ENCODE data around the gene PLEKHH1.

The PLEKHH1 gene

GRCh38 chr14:67569651-67570290 is 36.7 kb downstream of the PLEKHH1 start:
- no peak for DNase-seq

GRCh38 chr14:67570453-67570852 is 37.4 kb downstream of the PLEKHH1 start:
- DNase-seq = no peak

DNA sequence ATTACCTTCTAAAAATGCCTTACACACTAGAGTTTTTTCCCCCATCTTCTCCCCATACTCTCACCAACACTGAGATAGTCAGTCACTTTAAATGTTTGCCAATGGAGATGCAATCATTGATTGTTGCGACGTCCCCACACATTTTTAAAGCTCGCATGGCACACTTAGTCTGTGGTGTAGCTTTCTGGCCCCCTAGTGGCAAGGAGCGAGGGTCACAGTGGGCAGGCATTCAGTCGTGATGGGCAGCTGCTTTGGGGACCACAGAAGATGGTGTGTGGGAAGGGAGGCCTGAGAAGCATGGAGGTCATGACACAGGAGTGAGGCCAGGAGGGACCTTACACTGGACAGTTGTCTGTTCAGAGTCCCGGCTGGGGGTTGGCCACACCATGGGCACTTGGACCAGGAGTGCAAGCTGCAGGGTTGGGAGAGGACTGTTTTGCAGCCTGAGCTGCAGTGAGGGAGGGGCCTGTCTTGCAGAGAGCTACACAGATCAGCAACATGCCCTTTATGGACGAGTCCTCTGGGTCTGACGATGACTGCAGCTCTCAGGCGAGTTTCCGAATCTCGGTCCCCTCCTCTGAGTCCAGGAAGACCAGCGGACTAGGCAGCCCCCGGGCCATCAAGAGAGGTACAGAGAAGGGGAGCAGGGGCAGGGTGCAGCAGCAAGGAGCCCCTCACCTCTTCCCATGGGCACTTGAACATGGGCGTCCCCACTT is 38.3 kb downstream of the PLEKHH1 start:
- DNase-seq = peak; percentile 64

- DNase-seq = no peak
Measured at GRCh38 chr14:67571991-67572323, 38.9 kb downstream of the PLEKHH1 start.

GRCh38 chr14:67572608-67573007 is 39.5 kb downstream of the PLEKHH1 start:
- DNase-seq = no peak

GRCh38 chr14:67573228-67574010 is 40.3 kb downstream of the PLEKHH1 start:
- DNase-seq = no peak

GRCh38 chr14:67574156-67574555 is 41.1 kb downstream of the PLEKHH1 start:
- no peak for DNase-seq

GRCh38 chr14:67574806-67575205 is 41.7 kb downstream of the PLEKHH1 start:
- DNase-seq = no peak

- DNase-seq = no peak
Measured at GRCh38 chr14:67575684-67576083, 42.6 kb downstream of the PLEKHH1 start.

DNA sequence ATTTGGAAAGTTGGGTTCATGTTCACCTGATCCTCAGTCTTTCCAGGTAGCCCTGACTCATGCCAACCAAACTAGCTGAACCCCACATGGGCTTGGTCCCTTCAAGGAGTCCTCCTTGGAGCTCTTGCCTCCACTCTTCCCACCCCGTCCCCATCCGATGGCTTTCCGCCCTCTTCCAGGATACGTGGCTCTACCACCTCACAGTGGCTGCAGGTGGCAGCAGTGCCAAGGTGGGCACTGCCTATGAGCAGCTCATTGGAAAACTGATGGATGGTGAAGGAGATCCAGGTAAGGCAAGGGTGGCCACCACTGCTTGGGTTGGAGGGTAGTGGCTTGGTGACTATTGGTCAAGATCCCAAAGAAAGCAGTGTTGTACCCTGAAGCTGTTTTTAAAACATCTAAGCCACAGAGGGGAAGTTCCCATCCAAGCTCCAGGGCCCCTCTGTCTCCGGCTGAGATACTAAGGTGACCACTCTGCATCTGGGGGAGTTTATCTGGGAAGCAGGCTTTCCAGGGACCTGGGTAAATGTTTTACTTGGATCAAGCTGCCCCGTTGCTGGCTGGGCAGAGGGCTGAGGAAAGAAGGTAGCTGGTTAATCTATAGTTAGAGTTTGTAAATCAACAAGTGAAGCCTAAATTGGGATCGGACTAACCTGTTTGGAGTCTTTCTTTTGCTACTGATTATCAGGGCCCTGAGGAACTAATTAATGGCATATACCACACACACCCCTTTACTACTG is 43.3 kb downstream of the PLEKHH1 start:
- DNase-seq = no peak

DNA sequence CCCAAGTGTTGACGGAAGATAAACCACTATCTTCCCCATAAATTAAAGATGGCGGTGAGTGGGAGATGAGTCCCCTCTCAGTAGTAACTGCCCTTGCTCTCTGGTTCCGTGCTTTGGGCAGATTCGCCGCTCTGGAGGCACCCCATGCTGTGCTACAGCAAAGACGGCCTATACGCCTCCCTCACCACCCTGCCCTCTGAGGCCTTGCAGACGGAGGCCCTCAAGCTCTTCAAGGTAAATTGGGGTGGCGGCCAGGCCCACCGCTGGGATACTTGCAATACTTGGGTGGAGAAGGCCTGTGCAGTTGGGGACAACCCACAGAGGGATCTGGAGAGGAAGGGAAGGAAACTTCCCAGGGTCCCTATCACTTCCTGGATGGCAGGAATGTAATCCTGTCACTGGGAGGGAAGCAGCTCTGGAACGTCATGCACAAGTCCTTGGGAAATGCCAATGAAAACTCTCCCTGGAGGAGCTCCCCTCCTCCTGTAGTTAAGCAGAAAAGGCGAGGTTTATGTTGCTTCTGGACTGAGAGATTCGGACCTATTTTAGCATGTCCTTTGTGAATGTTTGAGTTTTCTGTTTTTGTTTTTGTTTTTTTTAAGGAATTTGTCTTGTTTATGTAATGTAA is 44.2 kb downstream of the PLEKHH1 start:
- no peak for DNase-seq

- no peak for DNase-seq
Measured at GRCh38 chr14:67577909-67578749, 45.0 kb downstream of the PLEKHH1 start.

DNA sequence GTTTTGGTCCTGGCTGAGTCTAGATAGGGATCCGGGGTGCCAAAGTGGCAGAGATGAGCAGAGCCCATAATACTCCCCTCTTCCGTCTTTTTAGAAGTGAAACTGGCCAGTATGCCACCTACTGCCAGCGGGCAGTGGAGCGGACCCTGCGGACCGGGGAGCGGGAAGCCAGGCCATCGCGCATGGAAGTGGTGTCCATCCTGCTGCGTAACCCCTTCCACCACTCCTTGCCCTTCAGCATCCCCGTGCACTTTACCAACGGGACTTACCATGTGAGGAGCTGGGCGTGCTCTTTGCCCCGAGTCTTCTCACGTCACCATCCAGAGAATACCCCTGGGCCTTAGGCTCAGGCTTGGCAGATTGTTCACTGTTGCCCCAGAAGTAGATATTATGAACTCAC is 46.0 kb downstream of the PLEKHH1 start:
- DNase-seq = no peak

DNA sequence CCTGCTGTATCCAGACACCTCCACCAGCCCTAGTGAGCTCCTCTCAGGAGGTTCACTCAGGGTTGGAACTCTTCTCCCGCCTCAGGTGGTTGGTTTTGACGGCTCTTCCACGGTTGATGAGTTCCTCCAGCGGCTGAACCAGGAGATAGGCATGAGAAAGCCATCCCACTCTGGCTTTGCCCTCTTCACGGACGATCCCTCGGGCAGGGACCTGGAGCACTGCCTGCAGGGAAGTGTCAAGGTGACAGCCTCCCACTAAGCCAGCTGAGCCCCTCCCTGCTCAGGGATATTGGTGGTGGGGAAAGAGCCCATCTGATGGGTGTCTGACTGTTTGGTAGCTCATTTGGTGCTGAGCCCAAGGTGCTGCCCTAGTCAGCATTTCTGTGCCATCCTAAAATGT is 46.5 kb downstream of the PLEKHH1 start:
- DNase-seq = no peak

- no peak for DNase-seq
Measured at GRCh38 chr14:67580336-67581171, 47.5 kb downstream of the PLEKHH1 start.

DNA sequence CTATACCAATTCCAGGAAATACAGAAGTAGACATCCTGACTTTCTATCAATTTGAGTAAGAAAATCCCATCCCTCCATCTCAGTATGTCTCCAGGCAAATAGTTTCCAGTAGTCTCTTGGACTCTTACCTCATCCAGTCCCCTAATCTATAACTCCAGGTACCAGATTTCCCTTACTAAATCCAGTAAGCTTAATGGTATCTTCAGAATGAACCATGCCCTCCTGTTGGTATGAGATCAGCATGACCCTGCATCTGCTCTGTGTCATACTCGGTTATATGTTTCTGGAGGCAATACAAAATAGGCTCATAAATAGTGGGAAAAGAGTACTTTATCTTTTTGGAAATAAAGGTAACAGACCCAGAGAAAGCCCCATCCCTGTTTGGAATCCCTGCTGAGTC is 48.6 kb downstream of the PLEKHH1 start:
- no peak for DNase-seq

DNA sequence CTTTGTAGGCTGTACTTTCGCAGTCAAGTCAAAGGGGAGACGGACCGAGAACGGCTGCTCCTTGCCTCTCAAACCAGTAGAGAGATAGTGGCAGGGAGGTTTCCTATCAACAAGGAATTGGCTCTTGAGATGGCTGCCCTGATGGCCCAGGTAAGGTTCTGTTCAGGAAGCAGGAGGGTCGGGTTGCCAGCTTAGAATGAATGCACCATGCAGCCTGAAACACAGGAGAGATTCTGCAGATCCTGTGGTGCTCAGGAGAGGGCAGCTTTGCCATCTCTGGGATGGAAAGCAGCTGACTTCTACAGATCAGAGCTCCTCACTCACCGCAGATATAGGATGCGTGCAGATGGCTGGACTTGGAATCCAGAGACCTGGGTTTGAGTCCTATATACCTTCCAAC is 49.0 kb downstream of the PLEKHH1 start:
- DNase-seq = no peak

DNA sequence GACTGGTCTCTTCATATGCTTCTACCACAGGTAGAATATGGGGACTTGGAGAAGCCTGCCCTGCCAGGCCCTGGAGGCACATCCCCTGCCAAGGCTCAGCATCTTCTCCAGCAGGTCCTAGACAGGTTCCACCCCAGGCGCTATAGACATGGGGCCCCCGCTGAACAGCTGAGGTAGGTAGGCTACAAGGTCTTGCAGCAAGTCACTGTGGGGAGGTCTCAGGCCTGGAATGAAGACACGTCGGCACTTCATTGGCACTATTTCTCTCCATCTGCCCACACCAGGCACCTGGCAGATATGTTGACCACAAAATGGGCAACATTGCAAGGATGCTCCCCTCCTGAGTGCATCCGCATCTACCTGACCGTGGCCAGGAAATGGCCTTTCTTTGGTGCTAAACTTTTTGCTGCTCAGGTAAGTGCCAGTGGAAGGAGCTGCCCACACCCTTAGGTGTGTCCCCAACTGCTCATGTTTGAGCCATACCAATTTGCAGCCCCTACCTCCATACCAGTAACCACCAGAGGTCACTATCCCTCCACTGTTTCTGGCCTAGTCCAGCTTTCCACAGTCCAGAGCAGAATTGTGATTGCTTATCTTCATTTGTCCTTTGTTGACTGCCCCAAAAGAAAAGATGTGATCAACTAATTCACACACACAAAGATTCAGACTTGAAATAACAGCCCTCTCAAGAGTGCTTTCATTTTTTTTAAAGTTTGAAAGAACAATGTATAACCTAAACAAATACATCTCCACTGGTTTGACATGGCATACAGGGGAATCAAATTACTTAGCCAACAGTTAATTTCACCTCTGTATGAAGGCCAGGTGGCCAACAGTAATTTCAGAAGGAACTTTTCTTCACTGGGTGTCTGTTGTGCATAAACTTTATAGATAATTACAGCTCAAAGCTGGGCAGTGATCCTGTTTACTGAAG is 50.9 kb downstream of the PLEKHH1 start:
- no peak for DNase-seq

DNA sequence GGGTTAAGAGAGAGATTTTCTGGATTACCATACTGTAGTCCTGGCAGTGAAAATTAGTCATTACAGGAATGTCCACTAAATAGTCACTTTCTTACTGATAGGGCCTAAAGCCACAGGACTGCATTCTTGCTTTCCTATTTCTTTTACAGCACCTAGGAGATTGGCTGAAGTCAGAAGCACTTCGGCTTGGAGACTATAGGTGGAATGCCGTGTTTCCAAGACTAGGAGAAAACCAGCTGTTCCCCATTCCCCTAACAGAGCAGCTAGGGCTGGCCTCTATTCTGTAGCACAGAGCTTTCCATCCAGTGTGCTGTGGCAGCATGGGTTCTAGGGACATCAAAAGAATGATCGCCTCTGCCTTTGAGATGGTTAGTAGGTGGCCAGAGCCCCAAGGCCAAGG is 51.9 kb downstream of the PLEKHH1 start:
- DNase-seq = no peak

DNA sequence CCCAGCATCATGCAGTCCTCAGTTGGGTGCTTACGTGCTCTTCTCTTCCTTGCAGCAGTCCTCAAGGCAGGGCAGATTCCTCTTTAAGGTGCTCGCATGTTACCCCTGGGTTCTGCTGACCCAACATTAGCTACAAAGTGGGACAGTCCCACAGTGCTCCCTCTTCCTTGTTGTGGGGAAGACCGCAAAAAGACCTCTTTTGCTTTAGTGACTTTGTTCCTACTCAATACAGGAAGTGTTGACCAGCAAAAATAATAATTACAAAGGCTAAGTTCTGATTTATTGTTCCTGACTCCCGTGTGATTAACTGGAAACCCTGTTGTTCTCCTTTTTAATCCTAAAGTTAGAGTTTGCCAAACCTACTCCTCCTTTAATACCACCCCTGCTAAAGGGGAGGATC is 53.3 kb downstream of the PLEKHH1 start:
- no peak for DNase-seq
